Endothelial cell of umbilical vein (primary cell): Measurements from ENCODE around the gene CXCR5. TPM values are rescaled to one million over a fixed set of nuclear protein-coding genes. Genes with fewer than 3 reads are reported as not detected.
A peak's percentile ranks its signal among the peaks of the same experiment; 100 is the strongest.

Experiments
- BruUV-seq: library from RNA; stranded (reverse); fragments of 400-500 nt; replicated peaks from 2 replicates; lab custom pipeline; 2021; lab: Mats Ljungman, UMichigan
- CTCF ChIA-PET: fragments of 300-600, 350-600 bp; sonication (Branson Sonifier 250); formaldehyde crosslinking; loops from one replicate; lab custom pipeline; 2021; ENCODE audit warnings: antibody characterized with exemption, inconsistent platforms; lab: Charles Lee
- POLR2A ChIA-PET: fragments of 300-600, 350-600 bp; sonication (Branson Sonifier 250); formaldehyde crosslinking; loops from one replicate; lab custom pipeline; 2021; ENCODE audit warnings: antibody characterized with exemption, inconsistent platforms; lab: Charles Lee
- DNase-seq: peaks from one replicate; pipeline ENCODE4 v3.0.0-alpha.2; 2011; ENCODE audit warnings: low read depth, low spot score
- FAIRE-seq: peaks from 2 replicates; lab custom pipeline; 2011; peaks lifted over from hg19 to GRCh38; lab: Jason Lieb, UNC
- H2AFZ ChIP-seq: 2 replicates; pipeline ENCODE4 v1.6.0; 2012; ENCODE audit warnings: low read depth, low read length, control low read depth, inconsistent platforms
- H3K27ac ChIP-seq: 2 replicates; pipeline ENCODE4 v1.5.1; 2011; ENCODE audit warnings: low read depth, mild to moderate bottlenecking, control low read depth, low read length, moderate library complexity; ENCODE audit not compliant: insufficient read depth
- H3K27me3 ChIP-seq, 2 experiments: 2 replicates each; pipeline versions ENCODE4 v1.6.0 to v1.6.1; 2011; ENCODE audit warnings: low read length in 2 of 2, mixed read lengths in 1 of 2; ENCODE audit not compliant: control insufficient read depth in 2 of 2, insufficient read depth in 2 of 2
- H3K36me3 ChIP-seq, 2 experiments: 2 replicates in 1 of 2; 3 replicates in 1 of 2; pipeline ENCODE4 v1.5.1; 2011; ENCODE audit warnings: low read length in 2 of 2, mild to moderate bottlenecking in 1 of 2, moderate library complexity in 1 of 2; ENCODE audit not compliant: control insufficient read depth in 2 of 2, insufficient read depth in 2 of 2; ENCODE audit errors: extremely low read depth in 1 of 2
- H3K4me1 ChIP-seq: 3 replicates; pipeline ENCODE4 v1.5.1; 2011; ENCODE audit warnings: mild to moderate bottlenecking, low read length; ENCODE audit not compliant: control insufficient read depth, insufficient read depth; ENCODE audit errors: extremely low read depth
- H3K4me2 ChIP-seq: 2 replicates; pipeline ENCODE4 v1.6.1; 2011; ENCODE audit warnings: low read length, control low read depth, mixed read lengths; ENCODE audit not compliant: insufficient read depth
- H3K4me3 ChIP-seq, 3 experiments: fragments of 200-600 bp in 1 of 3; sonication (generic), shearing (Covaris generic) in 1 of 3; replicated peaks in 1 of 3; 2 replicates each; pipeline ENCODE4 v1.5.1; 2011 to 2016; ENCODE audit warnings: control low read depth in 3 of 3, low read length in 3 of 3, mild to moderate bottlenecking in 2 of 3, inconsistent platforms in 1 of 3, low read depth in 1 of 3, moderate library complexity in 1 of 3; ENCODE audit not compliant: insufficient read depth in 1 of 3
- H3K79me2 ChIP-seq: 2 replicates; pipeline ENCODE4 v1.6.0; 2012; ENCODE audit warnings: low read length, inconsistent platforms; ENCODE audit not compliant: control insufficient read depth, insufficient read depth
- H3K9ac ChIP-seq: replicated peaks from 2 replicates; pipeline ENCODE3; 2011; ENCODE audit warnings: low read length, control low read depth; ENCODE audit not compliant: insufficient read depth; ENCODE audit errors: extremely low read depth
- H3K9me1 ChIP-seq: replicated peaks from 3 replicates; pipeline ENCODE4 v1.6.0; 2011; ENCODE audit warnings: mild to moderate bottlenecking, low read length; ENCODE audit not compliant: control insufficient read depth, insufficient read depth; ENCODE audit errors: extremely low read depth
- H3K9me3 ChIP-seq: replicated peaks from 2 replicates; pipeline ENCODE4 v1.5.1; 2012; ENCODE audit warnings: low read length, inconsistent platforms; ENCODE audit not compliant: control insufficient read depth, insufficient read depth
- H4K20me1 ChIP-seq: replicated peaks from 2 replicates; pipeline ENCODE3; 2011; ENCODE audit warnings: mild to moderate bottlenecking, low read length; ENCODE audit not compliant: control insufficient read depth, insufficient read depth; ENCODE audit errors: extremely low read depth
- EZH2 ChIP-seq: IDR thresholded peaks from 2 replicates; pipeline ENCODE4 v1.6.1; 2012; ENCODE audit warnings: borderline replicate concordance, low read depth, mild to moderate bottlenecking, moderate library complexity, low read length, inconsistent platforms; ENCODE audit not compliant: severe bottlenecking
- FOS ChIP-seq: IDR thresholded peaks from 2 replicates; pipeline ENCODE4 v1.6.1; 2011; ENCODE audit warnings: mild to moderate bottlenecking, low read length, moderate library complexity, borderline replicate concordance; ENCODE audit not compliant: insufficient read depth
- GATA2 ChIP-seq: IDR thresholded peaks from 2 replicates; pipeline ENCODE4 v1.7.0; 2011; ENCODE audit warnings: low read depth, mild to moderate bottlenecking, moderate library complexity, mixed read lengths, low read length; ENCODE audit not compliant: insufficient read length, insufficient read depth
- JUN ChIP-seq: IDR thresholded peaks from 2 replicates; pipeline ENCODE4 v1.6.1; 2011; ENCODE audit warnings: borderline replicate concordance, low read depth; ENCODE audit not compliant: insufficient read length, insufficient read depth
- MYC ChIP-seq: IDR thresholded peaks from one replicate; pipeline ENCODE4 v1.6.1; 2011; ENCODE audit warnings: mild to moderate bottlenecking, low read depth, low read length
- POLR2A ChIP-seq: IDR thresholded peaks from 2 replicates; pipeline ENCODE4 v1.6.1; 2012; ENCODE audit warnings: low read depth, mild to moderate bottlenecking, control low read depth, low read length
- POLR2AphosphoS5 ChIP-seq: IDR thresholded peaks from 2 replicates; pipeline ENCODE4 v1.6.1; 2012; ENCODE audit warnings: low read depth, mild to moderate bottlenecking, control low read depth, low read length, moderate library complexity; ENCODE audit not compliant: insufficient read depth
- dilution Hi-C: fragments of 300-500 bp; cut with MboI; formaldehyde crosslinking; loops from one replicate; pipeline ENCODE4 v1.15.0; 2019; ENCODE audit warnings: low sequenced_read_pairs; ENCODE audit not compliant: extremely low pct_ligation_motif_present
- intact Hi-C: fragments of 100-400 bp; cut with micrococcal nuclease; formaldehyde crosslinking; loops from one replicate; pipeline ENCODE4 v1.10.0; 2022
- polyA plus RNA-seq, 4 experiments: library from polyadenylated mRNA; depleted of rRNA in 3 of 4; stranded (reverse) in 3 of 4; unstranded in 1 of 4; fragments of >200 nt; gene quantifications; 2 replicates each; pipeline versions ENCODE4 v1.2.1 to v1.2.3, GENCODE V29; 2011 to 2012; ENCODE audit warnings: missing spikeins in 1 of 4
- total RNA-seq: library from RNA; stranded (reverse); gene quantifications from 2 replicates; pipeline ENCODE4 v1.2.3, GENCODE V29; 2021
- TF ChIP-seq, protein P1 (sequence below): IDR thresholded peaks from 2 replicates; pipeline ENCODE4 v1.6.1; 2011; ENCODE audit not compliant: insufficient read depth, insufficient read length
- TF ChIP-seq, protein P2 (sequence below), 2 donors: IDR thresholded peaks; 1 replicate in 1 of 2; 2 replicates in 1 of 2; pipeline ENCODE4 v1.5.1; 2011; ENCODE audit warnings: low read length in 2 of 2, mild to moderate bottlenecking in 2 of 2, moderate library complexity in 2 of 2, control low read depth in 1 of 2, inconsistent platforms in 1 of 2, low read depth in 1 of 2; ENCODE audit not compliant: insufficient read depth in 1 of 2; ENCODE audit errors: extremely low read depth in 1 of 2

CXCR5 gene
- total and polyA plus RNA-seq, 2 donors (not counting 3 experiments of a cell fraction or from before 2014, with no cell fraction given), result not detected

DNA sequence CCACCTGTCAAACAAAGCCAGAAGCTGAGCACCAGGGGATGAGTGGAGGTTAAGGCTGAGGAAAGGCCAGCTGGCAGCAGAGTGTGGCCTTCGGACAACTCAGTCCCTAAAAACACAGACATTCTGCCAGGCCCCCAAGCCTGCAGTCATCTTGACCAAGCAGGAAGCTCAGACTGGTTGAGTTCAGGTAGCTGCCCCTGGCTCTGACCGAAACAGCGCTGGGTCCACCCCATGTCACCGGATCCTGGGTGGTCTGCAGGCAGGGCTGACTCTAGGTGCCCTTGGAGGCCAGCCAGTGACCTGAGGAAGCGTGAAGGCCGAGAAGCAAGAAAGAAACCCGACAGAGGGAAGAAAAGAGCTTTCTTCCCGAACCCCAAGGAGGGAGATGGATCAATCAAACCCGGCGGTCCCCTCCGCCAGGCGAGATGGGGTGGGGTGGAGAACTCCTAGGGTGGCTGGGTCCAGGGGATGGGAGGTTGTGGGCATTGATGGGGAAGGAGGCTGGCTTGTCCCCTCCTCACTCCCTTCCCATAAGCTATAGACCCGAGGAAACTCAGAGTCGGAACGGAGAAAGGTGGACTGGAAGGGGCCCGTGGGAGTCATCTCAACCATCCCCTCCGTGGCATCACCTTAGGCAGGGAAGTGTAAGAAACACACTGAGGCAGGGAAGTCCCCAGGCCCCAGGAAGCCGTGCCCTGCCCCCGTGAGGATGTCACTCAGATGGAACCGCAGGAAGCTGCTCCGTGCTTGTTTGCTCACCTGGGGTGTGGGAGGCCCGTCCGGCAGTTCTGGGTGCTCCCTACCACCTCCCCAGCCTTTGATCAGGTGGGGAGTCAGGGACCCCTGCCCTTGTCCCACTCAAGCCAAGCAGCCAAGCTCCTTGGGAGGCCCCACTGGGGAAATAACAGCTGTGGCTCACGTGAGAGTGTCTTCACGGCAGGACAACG lies 11.7 kb downstream of the CXCR5 start:
- no peaks in the 10 kb centered on the region for H3K9me3 ChIP-seq
- FAIRE-seq (no peak), DNase-seq (no peak)
- intact Hi-C loops (no loop called here), dilution Hi-C loops (no loop called here)
- peaks cover 0 to 6% of the 10 kb centered on the region in 2 experiments for H3K27me3 ChIP-seq
- TF ChIP-seq MYC, result no peak
- peak; percentile 26 for TF ChIP-seq POLR2AphosphoS5
- no peaks in the 10 kb centered on the region for H4K20me1 ChIP-seq
- H3K4me1 ChIP-seq, result no peaks in the 10 kb centered on the region
- H3K4me2 ChIP-seq, result no peak overlapping the region
- CTCF ChIA-PET, result interaction anchor here (0.8 to 2.1 kb wide), 12 partner anchors 10 to 205 kb away, joined by 3 to 9 read pairs (median 4); partner anchors contain the start of genes BCL9L, CXCR5 and UPK2
- BruUV-seq, result no TSS peak
- POLR2A ChIA-PET, result no interaction called here
- no peak overlapping the region for H3K9ac ChIP-seq
- no peak overlapping the region for H3K4me3 ChIP-seq
- peaks cover 2 to 5% of the 10 kb centered on the region in 2 experiments for H3K36me3 ChIP-seq
- H3K27ac ChIP-seq, result no peak overlapping the region
- no peaks in the 10 kb centered on the region for H3K9me1 ChIP-seq
- no peak overlapping the region for H2AFZ ChIP-seq
- no peaks in the 10 kb centered on the region for H3K79me2 ChIP-seq

DNA sequence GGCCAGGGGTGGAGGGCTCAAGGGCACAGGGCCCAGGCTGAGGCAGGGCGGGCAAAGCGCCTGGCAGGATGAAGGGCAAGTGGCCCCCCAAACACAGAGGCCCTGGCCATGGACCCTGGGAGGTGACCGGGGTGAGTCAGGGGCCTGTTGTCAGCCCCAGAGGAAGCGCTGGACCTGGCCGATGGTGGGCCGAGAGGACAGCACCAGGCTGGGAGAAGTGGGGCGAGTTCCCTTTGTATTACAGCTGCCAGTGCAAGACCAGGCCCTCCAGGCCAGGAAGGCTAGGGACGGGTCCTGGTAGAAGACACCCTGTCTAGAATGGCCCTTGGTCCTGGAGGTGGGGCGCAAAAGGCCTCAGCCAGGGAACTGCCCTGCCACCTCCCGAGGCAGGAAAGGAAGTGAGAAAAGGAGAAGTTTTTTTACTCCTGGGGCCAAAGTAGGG lies 12.8 kb downstream of the CXCR5 start:
- intact Hi-C loops (no loop called here), dilution Hi-C loops (no loop called here)
- CTCF ChIA-PET, result interaction anchor here (1.2 to 2.1 kb wide), 3 partner anchors 9 to 104 kb away, joined by 3 to 8 read pairs (median 4); partner anchors contain the start of gene UPK2
- no peak overlapping the region for H2AFZ ChIP-seq
- TF ChIP-seq POLR2A (no peak), JUN (no peak), POLR2AphosphoS5 (no peak), FOS (no peak), MYC (no peak), GATA2 (no peak), EZH2 (no peak)
- TF ChIP-seq, protein P1, sequence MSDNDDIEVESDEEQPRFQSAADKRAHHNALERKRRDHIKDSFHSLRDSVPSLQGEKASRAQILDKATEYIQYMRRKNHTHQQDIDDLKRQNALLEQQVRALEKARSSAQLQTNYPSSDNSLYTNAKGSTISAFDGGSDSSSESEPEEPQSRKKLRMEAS, result no peak
- TF ChIP-seq, protein P2, sequence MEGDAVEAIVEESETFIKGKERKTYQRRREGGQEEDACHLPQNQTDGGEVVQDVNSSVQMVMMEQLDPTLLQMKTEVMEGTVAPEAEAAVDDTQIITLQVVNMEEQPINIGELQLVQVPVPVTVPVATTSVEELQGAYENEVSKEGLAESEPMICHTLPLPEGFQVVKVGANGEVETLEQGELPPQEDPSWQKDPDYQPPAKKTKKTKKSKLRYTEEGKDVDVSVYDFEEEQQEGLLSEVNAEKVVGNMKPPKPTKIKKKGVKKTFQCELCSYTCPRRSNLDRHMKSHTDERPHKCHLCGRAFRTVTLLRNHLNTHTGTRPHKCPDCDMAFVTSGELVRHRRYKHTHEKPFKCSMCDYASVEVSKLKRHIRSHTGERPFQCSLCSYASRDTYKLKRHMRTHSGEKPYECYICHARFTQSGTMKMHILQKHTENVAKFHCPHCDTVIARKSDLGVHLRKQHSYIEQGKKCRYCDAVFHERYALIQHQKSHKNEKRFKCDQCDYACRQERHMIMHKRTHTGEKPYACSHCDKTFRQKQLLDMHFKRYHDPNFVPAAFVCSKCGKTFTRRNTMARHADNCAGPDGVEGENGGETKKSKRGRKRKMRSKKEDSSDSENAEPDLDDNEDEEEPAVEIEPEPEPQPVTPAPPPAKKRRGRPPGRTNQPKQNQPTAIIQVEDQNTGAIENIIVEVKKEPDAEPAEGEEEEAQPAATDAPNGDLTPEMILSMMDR (IDR thresholded peaks at IDR 0.05; ENCODE audit: extremely low read depth in 1 of 2, insufficient read depth in 1 of 2, low read depth in 1 of 2, low read length in 2 of 2), result no peak
- POLR2A ChIA-PET, result no interaction called here
- H3K4me3 ChIP-seq, result no peak overlapping the region
- H3K9me3 ChIP-seq, result no peaks in the 10 kb centered on the region
- no peak for DNase-seq
- no peaks in the 10 kb centered on the region for H3K79me2 ChIP-seq
- no peak overlapping the region for H3K4me2 ChIP-seq
- H3K9ac ChIP-seq, result no peak overlapping the region
- H3K27ac ChIP-seq, result no peak overlapping the region
- no TSS peak for BruUV-seq
- H3K9me1 ChIP-seq, result no peaks in the 10 kb centered on the region
- H3K4me1 ChIP-seq, result no peaks in the 10 kb centered on the region
- no peak for FAIRE-seq
- H4K20me1 ChIP-seq, result no peaks in the 10 kb centered on the region
- H3K27me3 ChIP-seq, result peaks cover 0 to 4% of the 10 kb centered on the region in 2 experiments
- H3K36me3 ChIP-seq, result peaks cover 2 to 13% of the 10 kb centered on the region in 2 experiments
